Activated T-helper 1 cell treated with Interleukin-2 at 50 U/mL for 16 hours (primary cell): ENCODE data around the gene LRP1.

ENCODE experiments used
- DNase-seq: peaks from one replicate; pipeline ENCODE4 v3.0.0-alpha.2; 2020; ENCODE audit warnings: low read depth

The LRP1 gene

DNA sequence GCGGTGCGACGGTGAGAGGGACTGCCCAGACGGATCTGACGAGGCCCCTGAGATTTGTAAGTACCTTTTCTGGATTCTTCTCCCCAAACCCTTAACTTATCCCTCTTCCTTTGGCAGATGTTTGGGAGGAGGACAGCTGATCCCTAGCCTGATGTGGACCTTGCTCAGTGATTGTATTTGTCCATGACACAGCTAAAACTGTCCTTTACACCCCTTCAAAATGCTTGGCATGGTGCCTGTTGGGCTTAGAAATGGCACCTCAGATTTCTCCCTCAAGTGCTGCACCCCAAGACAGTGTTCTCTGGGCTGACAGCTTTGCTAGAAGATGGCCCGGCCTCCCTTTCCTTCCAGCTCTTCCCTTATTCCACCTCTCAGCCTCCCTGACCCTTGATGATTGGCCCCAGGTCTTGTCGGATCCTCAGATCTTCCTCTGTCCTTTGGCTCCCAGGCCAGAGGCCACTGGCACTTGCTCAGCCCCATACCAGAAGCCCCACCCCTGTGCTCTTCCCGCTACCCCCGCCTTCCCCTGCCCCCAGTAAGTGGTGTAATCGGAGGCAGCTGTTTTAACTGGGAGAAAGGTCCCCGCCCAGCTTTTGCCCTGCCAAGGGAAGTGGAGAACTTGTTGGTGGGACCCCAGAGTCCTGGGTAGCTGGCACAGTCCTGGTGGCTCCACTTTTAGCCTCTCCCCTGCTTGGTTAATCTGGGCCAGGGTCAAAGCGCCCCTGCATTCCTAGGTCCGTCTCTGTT lies 10.4 kb downstream of the LRP1 start:
- no peak for DNase-seq

DNA sequence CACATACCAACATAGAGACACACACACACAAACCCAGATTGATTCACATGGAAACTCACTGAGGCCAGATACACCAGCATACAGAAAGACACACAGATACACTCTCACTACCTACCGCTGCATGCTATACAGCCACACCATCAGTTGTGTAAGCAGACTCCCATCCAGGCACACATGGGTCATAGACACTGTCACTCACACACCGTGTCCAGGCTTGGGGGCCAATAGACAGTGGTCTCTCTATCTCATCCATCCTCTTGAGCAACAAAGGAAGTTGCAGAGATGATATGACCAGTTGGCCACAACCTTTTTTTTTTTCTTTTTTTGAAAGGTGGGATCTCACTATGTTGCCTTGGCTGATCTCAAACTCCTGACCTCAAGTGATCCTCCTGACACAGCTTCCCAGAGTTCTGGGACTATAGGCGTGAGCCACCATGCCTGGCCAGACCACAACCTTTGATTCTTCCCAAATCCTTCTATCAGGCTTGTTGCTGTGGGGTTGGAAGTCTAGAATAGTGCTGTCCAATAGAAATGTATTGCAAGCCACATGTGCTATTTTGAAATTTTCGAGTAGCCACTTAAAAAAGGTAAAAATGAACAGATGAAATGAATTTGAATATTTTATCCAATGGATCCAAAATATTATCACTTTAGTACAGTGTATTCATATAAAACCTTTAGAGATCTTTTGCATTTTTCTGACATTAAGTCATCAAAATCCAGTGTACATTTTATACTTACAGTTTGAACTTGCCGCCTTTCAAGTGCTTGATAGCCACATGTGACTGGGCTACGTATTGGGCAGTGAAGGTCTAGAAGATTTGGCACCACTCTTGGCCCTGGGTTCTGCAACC lies 11.7 kb downstream of the LRP1 start:
- DNase-seq, result no peak

DNA sequence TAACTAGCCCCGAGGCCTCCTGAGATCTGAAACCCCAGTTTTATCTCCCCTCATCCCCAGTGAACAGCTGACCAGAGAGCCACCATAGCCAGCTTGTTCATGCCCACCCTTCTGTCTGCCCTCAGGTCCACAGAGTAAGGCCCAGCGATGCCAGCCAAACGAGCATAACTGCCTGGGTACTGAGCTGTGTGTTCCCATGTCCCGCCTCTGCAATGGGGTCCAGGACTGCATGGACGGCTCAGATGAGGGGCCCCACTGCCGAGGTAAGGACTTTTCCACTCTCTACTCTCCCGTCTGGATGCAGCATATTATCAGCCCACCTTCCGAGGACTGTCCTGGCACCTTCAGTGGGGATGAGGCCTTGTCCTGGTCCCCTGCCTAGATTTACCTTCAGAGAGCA lies 13.0 kb downstream of the LRP1 start:
- no peak for DNase-seq

GRCh38 chr12:57142121-57142520 lies 13.8 kb downstream of the LRP1 start:
- no peak for DNase-seq

- no peak for DNase-seq
Observed at GRCh38 chr12:57142727-57143126, 14.4 kb downstream of the LRP1 start.

DNA sequence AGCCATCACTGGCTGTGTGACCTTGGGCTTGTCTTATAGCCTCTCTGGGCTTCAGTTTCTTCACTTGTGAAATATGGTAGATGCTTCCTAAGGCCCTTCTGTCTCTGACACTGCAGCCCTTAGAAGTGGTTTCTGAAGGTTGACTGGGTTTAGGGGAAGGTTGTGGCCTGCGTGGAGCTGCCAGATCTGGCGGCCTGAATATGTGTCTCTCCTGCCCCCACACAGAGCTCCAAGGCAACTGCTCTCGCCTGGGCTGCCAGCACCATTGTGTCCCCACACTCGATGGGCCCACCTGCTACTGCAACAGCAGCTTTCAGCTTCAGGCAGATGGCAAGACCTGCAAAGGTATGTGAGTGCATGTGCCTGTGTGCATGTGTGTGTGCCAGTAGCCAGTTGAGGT lies 15.2 kb downstream of the LRP1 start:
- DNase-seq, result no peak

DNA sequence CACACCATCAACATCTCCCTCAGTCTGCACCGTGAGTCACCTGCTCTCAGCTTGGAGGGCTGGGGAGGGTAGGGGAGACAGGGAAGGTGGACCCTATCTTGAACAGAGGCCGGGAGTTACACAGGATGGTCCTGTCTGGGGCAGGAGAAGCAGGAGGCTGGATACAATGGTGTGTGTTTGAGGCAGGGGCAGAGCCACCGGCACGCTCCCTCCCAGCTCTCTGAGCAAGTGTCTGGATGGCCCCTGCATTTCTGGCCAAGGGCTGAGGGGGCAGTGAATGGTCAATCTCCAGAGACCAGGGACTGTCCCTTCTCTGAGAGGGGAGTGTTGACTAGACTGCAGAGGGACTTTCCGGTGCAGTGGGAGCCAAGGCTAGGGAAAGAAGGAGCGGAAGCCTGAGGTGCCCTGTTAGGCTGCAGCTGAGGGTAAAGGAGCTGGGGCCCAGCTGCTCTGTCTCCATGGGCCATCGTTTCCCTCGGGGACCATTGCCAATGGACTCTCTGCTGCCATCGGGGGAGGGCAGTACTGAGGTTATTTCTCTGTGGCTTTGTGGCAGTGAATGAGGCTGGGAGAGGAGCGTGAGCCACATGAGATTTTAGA lies 17.3 kb downstream of the LRP1 start:
- DNase-seq, result no peak

DNA sequence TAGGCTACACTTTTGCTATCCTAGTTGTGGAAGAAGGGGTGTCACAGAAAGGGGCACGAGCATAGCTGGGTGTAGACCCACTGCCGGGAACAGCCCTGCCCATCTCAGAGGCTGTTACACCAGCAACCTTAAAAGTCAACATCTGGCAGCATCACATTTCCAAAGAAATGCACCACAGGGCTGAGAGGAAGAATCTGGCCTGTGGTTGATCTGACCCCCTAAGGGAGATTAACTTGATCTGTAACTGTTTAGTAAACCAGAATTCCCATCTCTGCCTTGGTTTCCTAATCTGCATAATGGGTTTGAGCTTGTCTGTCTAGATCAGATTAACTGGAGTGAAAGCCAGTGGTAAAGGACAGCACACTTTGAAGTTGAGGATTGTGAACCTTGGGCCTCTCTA lies 17.8 kb downstream of the LRP1 start:
- DNase-seq, result no peak

GRCh38 chr12:57146961-57147944 lies 19.0 kb downstream of the LRP1 start, which contains the start of gene LRP1-AS:
TSS of gene LRP1-AS (minus strand) at chr12:57147619.
- no peak for DNase-seq

DNA sequence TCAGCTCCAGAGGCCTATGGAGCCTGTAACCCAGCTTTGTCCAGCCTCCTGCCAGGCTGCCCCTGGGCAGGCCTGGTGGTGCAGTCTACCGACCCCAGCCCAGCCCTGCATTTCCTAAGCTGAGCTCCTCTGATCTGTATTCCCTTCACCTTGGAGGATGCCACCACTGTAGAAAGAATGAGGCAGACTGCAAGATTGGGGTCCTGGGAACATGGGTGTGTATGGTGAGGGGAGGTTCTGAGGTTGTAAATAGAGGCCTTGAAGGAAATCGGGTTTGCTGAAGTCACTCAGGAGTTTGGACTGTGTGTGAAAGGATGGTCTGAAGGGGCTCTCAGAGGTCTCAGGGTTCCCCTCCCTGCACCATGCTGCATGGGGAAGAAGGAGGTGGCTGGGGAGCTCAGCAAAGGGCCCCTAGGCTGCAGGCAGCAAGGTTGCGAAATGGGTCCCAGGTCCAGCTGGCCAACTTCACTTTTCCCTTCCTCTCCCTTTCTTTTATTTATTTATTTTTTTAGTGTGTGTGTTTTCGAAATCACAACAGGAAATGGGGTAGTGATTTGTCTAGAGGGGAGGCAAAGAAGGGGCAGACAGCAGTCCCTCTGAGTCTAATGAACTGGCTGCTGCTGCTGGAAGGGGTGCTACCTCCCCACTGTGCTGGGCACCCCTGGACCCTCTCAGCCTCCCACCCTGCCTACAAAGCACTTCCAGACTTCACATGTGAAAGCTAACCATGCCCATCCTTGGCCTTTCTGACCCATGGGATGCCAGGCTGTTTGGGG lies 20.4 kb downstream of the LRP1 start:
- DNase-seq, result no peak

GRCh38 chr12:57149245-57149900 lies 21.1 kb downstream of the LRP1 start:
- DNase-seq, result no peak

DNA sequence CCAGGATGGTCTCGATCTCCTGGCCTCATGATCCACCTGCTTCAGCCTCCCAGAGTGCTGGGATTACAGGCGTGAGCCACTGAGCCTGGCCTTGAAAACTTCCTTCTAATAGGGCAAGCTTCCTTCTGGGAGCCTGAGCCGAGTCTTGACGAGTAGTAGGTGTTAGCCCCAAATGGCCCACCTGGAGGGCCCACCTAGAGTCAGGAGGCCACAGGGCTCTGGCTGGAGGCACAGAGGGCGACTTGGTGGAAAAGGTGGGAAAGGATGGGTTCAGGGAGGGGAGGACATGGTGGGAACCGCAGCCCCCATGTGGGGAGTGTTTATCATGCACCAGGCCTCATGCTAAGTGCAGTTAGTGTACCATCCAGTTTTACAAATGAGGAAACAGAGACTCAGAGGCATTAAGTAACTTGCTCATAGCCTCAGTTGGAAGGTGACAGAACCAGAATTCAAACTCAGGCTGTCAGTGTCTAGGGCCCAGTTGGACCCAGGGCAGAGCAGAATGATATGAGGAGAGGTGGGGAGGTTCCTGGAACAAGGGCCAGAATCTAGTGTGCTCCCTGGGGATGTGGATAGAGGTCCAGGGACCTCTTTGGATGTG lies 22.2 kb downstream of the LRP1 start:
- no peak for DNase-seq

DNA sequence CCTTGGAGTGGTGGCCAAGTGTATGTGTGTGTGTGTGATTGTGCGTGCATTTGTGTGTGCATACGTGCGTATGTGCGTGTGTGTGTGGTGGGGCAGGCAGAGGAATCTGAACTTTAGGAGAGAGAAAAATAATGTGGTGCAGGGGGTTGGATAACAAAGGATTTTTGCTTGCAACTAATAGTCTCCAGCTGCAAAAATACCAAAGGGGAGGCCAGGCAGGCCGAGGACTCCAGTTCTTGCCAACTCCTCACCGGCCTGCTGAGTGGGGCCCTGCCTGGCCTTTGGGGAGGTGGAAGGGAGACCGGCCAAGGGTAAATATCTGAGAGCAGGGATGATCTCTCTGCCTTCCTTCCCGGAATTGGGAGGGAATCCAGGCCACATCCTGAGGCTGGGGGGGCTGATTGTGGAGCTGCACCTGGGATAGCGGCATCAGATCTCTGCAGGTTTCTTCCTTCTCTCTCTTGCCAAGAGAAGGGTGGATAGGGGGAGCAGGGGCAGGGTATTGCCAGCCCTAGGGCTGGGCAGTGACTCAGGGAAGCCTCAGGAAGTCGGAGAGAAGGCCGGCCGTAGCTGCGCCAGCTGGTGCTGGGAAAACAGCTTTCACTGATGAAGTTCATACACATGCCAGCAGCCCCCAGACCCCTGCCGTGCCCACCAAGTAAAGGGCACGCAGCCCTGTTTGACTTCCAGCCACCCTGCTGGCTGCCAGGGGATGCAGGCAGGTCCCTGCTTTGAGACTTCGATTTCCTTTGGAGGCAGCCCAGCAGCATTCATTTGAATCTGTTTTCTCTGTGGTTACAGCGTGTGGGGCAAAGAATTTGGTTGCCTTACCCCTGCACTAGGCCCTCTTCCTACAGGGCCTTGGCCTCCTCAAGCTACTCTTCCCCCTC lies 23.7 kb downstream of the LRP1 start:
- DNase-seq, result no peak

- no peak for DNase-seq
Observed at GRCh38 chr12:57152639-57153038, 24.4 kb downstream of the LRP1 start.

- no peak for DNase-seq
Observed at GRCh38 chr12:57153415-57153997, 25.2 kb downstream of the LRP1 start.

GRCh38 chr12:57154076-57154475 lies 25.8 kb downstream of the LRP1 start:
- no peak for DNase-seq

- no peak for DNase-seq
Observed at GRCh38 chr12:57154804-57155434, 26.6 kb downstream of the LRP1 start.
